Prostate gland (tissue), 2 donors: ENCODE results near the gene ZFAND2A. TPM values are rescaled to one million over a fixed set of nuclear protein-coding genes. Genes with fewer than 3 reads are reported as not detected.

Source experiments
- DNase-seq: peaks from one replicate; pipeline ENCODE4 v3.0.0-alpha.2; 2019; ENCODE audit warnings: low spot score
- H3K27ac ChIP-seq, 2 donors: fragments of 200-600 bp; sonication (generic); 2 replicates each; pipeline ENCODE4 v1.5.1; 2017 to 2019
- H3K27me3 ChIP-seq: fragments of 200-600 bp; sonication (generic); replicated peaks from 2 replicates; pipeline ENCODE4 v1.5.1; 2019; ENCODE audit not compliant: insufficient read depth
- H3K36me3 ChIP-seq, 2 donors: fragments of 200-600 bp; sonication (generic); 1 replicate in 1 of 2; 2 replicates in 1 of 2; pipeline versions ENCODE4 v1.5.1 to v1.8.1; 2017 to 2019
- H3K4me1 ChIP-seq: fragments of 200-600 bp; sonication (generic); replicated peaks from 2 replicates; pipeline ENCODE4 v1.5.1; 2019
- H3K4me3 ChIP-seq, 2 donors: fragments of 200-600 bp; sonication (generic); 2 replicates each; pipeline ENCODE4 v1.5.1; 2017 to 2019
- H3K9me3 ChIP-seq: fragments of 200-600 bp; sonication (generic); 2 replicates; pipeline ENCODE4 v1.5.1; 2017
- CTCF ChIP-seq, 4 experiments: fragments of 200-600 bp in 2 of 4; fragments of 450-650 bp in 2 of 4; sonication (generic) in 2 of 4; IDR thresholded peaks; 1 replicate in 3 of 4; 2 replicates in 1 of 4; pipeline ENCODE4 v1.5.1; 2016 to 2019; ENCODE audit warnings: antibody characterized with exemption in 4 of 4, mild to moderate bottlenecking in 2 of 4, moderate library complexity in 2 of 4
- POLR2A ChIP-seq: fragments of 450-650 bp; IDR thresholded peaks from one replicate; pipeline ENCODE4 v1.6.1; 2016; ENCODE audit warnings: antibody characterized with exemption, mild to moderate bottlenecking
- POLR2AphosphoS5 ChIP-seq: sonication (generic); formaldehyde crosslinking; IDR thresholded peaks from one replicate; pipeline ENCODE4 v1.6.1; 2017; ENCODE audit warnings: antibody characterized with exemption
- WGBS: methylation state at CpG from one replicate; pipeline ENCODE4 v1.1.5; 2018; 5-methylcytosine and 5-hydroxymethylcytosine counted together
- intact Hi-C: fragments of 100-400 bp; cut with DNase I; formaldehyde crosslinking; loops from one replicate; pipeline ENCODE4 v1.14.2; 2022
- total RNA-seq, 2 donors: library from RNA; depleted of rRNA; stranded (reverse); fragments of >200 nt; gene quantifications; one replicate each; pipeline ENCODE4 v1.1.0, GENCODE V29; 2016

ZFAND2A gene
- total RNA-seq, 2 donors from 2014 or later: 25.0 to 36.3 TPM

GRCh38 chr7:1152492-1152891 lies 7.5 kb downstream of the ZFAND2A start:
- 88% methylated on average over 15 of the region's 15 CpGs for WGBS
- intact Hi-C loops: no loop called here
- Histone ChIP-seq H3K27me3 (no peaks in the 10 kb centered on the region), H3K36me3 (peaks cover 13 to 20% of the 10 kb centered on the region in 2 donors), H3K4me1 (no peaks in the 10 kb centered on the region), H3K27ac (no peak overlapping the region), H3K4me3 (no peak overlapping the region), H3K9me3 (no peaks in the 10 kb centered on the region)
- TF ChIP-seq POLR2AphosphoS5: no peak
- no peak for TF ChIP-seq POLR2A
- no peak for TF ChIP-seq CTCF (IDR thresholded peaks at IDR 0.05)
- DNase-seq: no peak

GRCh38 chr7:1151653-1152425 lies 8.2 kb downstream of the ZFAND2A start:
- Histone ChIP-seq H3K36me3 (peaks cover 13 to 15% of the 10 kb centered on the region in 2 donors), H3K4me3 (no peak overlapping the region), H3K9me3 (no peaks in the 10 kb centered on the region), H3K4me1 (no peaks in the 10 kb centered on the region), H3K27ac (no peak overlapping the region), H3K27me3 (no peaks in the 10 kb centered on the region)
- TF ChIP-seq POLR2AphosphoS5 (no peak), CTCF (IDR thresholded peaks at IDR 0.05) (no peak), POLR2A (no peak)
- intact Hi-C loops: no loop called here
- no peak for DNase-seq
- WGBS: 91% methylated on average over 20 of the region's 20 CpGs

GRCh38 chr7:1151156-1151555 lies 8.8 kb downstream of the ZFAND2A start:
- intact Hi-C loops: no loop called here
- H3K36me3 ChIP-seq: peaks cover 13 to 15% of the 10 kb centered on the region in 2 donors

GRCh38 chr7:1150400-1151002 lies 9.5 kb downstream of the ZFAND2A start:
- intact Hi-C loops: no loop called here
- no peak overlapping the region for H3K27ac ChIP-seq
- TF ChIP-seq POLR2AphosphoS5 (no peak), POLR2A (no peak), CTCF (IDR thresholded peaks at IDR 0.05) (no peak)
- H3K4me1 ChIP-seq: no peaks in the 10 kb centered on the region
- 76% methylated on average over 9 of the region's 9 CpGs for WGBS
- no peaks in the 10 kb centered on the region for H3K9me3 ChIP-seq
- no peaks in the 10 kb centered on the region for H3K27me3 ChIP-seq
- H3K4me3 ChIP-seq: no peak overlapping the region
- peaks cover 13 to 15% of the 10 kb centered on the region in 2 donors for H3K36me3 ChIP-seq
- DNase-seq: no peak

More at GRCh38 chr7:1151156-1151555, 8.8 kb downstream of the ZFAND2A start:
- Histone ChIP-seq H3K4me1 (no peaks in the 10 kb centered on the region), H3K27me3 (no peaks in the 10 kb centered on the region), H3K9me3 (no peaks in the 10 kb centered on the region), H3K4me3 (no peak overlapping the region), H3K27ac (no peak overlapping the region)
- WGBS: 90% methylated on average over 13 of the region's 13 CpGs
- no peak for DNase-seq
- TF ChIP-seq POLR2AphosphoS5 (no peak), CTCF (IDR thresholded peaks at IDR 0.05) (no peak)
